Suprapubic skin (tissue), 4 donors: ENCODE results near the gene RPL27A.

Experiments
- EP300 ChIP-seq: sonication (generic); formaldehyde crosslinking; IDR thresholded peaks from one replicate; pipeline ENCODE4 v1.6.1; 2017; ENCODE audit warnings: antibody characterized with exemption
- POLR2A ChIP-seq, 2 donors: fragments of 450-650 bp; IDR thresholded peaks; one replicate each; pipeline ENCODE4 v1.6.1; 2017; ENCODE audit warnings: antibody characterized with exemption in 2 of 2, mild to moderate bottlenecking in 2 of 2, moderate library complexity in 2 of 2
- POLR2AphosphoS5 ChIP-seq, 3 donors: sonication (generic); formaldehyde crosslinking; IDR thresholded peaks; one replicate each; pipeline ENCODE4 v1.6.1; 2017; ENCODE audit warnings: antibody characterized with exemption in 3 of 3
- TF ChIP-seq, protein P1 (sequence below), 2 donors: fragments of 200-600 bp in 1 of 2; fragments of 450-650 bp in 1 of 2; sonication (generic) in 1 of 2; IDR thresholded peaks; one replicate each; pipeline ENCODE4 v1.5.1; 2016 to 2019; ENCODE audit warnings: antibody characterized with exemption in 2 of 2, mild to moderate bottlenecking in 1 of 2, moderate library complexity in 1 of 2

GRCh38 chr11:8697054-8697453 lies 14.5 kb downstream of the RPL27A start:
- TF ChIP-seq, protein P1, sequence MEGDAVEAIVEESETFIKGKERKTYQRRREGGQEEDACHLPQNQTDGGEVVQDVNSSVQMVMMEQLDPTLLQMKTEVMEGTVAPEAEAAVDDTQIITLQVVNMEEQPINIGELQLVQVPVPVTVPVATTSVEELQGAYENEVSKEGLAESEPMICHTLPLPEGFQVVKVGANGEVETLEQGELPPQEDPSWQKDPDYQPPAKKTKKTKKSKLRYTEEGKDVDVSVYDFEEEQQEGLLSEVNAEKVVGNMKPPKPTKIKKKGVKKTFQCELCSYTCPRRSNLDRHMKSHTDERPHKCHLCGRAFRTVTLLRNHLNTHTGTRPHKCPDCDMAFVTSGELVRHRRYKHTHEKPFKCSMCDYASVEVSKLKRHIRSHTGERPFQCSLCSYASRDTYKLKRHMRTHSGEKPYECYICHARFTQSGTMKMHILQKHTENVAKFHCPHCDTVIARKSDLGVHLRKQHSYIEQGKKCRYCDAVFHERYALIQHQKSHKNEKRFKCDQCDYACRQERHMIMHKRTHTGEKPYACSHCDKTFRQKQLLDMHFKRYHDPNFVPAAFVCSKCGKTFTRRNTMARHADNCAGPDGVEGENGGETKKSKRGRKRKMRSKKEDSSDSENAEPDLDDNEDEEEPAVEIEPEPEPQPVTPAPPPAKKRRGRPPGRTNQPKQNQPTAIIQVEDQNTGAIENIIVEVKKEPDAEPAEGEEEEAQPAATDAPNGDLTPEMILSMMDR (IDR thresholded peaks at IDR 0.05), result no peak
- TF ChIP-seq EP300, result no peak
- TF ChIP-seq POLR2A (IDR thresholded peaks at IDR 0.05), result no peak
- no peak for TF ChIP-seq POLR2AphosphoS5 (IDR thresholded peaks at IDR 0.05)
